GM12872 (cell line): ENCODE measurements around the gene UBE2E2.

Experiments used
- TF ChIP-seq, protein P1 (sequence below): IDR thresholded peaks from 3 replicates; pipeline ENCODE4 v1.5.1; 2011; ENCODE audit warnings: low read depth, mild to moderate bottlenecking, low read length, moderate library complexity; ENCODE audit not compliant: insufficient read depth

UBE2E2 gene

DNA sequence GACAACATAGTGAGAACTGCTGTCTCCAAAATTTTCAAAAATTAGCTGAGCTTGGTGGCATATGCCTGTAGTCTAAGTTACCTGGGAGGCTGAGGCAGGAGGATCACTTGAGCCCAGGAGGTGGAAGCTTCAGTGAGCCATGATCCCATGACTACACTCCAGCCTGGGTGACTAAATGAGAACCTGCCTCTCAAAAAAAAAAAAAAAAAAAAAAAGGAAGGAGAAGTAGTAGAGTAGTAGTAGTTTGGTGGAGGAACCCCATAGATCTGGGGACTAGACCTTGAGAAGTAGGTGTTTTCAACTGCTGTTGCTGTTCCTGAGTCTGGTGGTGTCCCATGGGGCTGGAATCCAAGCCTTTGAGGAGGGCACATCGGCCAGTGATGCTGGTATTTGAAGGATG is 38.4 kb upstream of the UBE2E2 start:
- TF ChIP-seq, protein P1, sequence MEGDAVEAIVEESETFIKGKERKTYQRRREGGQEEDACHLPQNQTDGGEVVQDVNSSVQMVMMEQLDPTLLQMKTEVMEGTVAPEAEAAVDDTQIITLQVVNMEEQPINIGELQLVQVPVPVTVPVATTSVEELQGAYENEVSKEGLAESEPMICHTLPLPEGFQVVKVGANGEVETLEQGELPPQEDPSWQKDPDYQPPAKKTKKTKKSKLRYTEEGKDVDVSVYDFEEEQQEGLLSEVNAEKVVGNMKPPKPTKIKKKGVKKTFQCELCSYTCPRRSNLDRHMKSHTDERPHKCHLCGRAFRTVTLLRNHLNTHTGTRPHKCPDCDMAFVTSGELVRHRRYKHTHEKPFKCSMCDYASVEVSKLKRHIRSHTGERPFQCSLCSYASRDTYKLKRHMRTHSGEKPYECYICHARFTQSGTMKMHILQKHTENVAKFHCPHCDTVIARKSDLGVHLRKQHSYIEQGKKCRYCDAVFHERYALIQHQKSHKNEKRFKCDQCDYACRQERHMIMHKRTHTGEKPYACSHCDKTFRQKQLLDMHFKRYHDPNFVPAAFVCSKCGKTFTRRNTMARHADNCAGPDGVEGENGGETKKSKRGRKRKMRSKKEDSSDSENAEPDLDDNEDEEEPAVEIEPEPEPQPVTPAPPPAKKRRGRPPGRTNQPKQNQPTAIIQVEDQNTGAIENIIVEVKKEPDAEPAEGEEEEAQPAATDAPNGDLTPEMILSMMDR: no peak

DNA sequence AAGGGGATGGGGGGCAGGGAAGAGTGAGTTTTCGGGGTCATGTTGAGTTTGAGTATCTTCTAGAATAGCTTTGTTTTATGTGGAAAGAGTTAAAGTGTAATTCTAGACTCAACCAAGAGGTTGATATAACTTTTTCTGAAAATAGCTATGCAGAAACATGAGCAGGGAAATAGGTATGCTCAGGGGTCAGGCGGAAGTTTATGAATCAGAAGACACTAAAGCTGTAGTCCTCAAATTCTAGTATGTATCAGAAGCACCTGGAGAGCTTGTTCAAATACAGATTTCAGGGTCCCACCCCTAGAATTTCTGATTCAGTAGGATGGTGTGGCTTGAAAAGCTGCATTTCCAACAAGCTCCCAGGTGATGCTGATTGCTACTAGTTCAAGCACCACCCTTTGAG is 37.6 kb upstream of the UBE2E2 start:
- TF ChIP-seq, protein P1: no peak

DNA sequence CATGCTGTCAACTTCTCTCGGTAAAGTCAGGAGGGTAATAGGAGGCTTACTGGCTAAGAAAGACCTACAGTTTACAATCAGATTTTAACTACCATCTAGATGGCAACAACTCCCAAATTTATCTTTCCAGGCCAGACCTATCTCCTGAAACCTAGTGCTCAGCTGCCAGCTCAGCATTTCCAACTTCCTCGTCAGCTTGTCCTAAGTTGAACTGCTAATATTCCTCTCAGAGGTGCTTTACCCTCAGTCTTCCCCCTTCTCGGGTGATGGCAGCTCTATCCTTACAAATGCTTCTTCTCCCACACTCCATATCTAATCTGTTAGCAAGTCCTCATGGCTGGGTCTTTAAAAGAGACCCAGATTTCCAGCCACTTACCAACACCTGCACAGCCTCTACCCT is 36.9 kb upstream of the UBE2E2 start:
- TF ChIP-seq, protein P1: no peak

DNA sequence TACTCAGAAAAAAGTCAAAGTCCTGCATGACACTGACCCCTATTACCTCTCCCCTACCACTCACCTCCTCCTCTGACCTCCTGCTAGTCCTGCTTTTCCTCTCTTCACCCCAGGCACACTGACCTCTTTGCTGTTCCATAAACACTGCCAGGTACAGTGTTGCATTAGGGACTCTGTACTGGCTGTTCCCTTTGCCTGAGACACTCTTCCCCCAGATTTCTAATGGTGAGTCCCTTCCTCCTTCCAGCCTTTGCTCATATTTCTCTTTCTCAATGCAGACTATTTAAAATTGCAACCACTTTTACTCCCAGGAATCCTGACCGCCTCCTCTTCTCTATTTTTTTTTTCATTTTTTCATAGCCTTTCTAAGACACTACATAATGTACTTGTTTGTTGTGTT is 36.3 kb upstream of the UBE2E2 start:
- TF ChIP-seq, protein P1: no peak

DNA sequence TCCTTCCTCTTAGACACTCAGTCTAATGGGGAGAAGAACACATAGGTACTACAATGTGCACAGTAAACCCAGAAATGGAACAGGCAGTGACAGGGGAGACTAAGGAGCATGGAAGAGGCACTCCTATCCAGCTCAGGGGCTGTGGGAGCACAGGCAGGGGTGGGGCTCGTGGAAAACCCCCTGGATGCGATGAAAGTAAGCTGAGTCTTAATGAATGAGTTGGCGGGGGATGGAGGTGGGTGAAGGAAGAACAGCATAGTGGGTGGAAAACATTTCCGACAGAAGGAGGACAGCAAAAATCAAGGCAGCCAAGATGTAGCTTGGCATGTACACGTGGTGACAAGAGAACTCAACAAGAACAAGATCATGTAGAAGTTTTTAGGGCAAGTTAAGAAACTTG is 33.6 kb upstream of the UBE2E2 start:
- TF ChIP-seq, protein P1: no peak

DNA sequence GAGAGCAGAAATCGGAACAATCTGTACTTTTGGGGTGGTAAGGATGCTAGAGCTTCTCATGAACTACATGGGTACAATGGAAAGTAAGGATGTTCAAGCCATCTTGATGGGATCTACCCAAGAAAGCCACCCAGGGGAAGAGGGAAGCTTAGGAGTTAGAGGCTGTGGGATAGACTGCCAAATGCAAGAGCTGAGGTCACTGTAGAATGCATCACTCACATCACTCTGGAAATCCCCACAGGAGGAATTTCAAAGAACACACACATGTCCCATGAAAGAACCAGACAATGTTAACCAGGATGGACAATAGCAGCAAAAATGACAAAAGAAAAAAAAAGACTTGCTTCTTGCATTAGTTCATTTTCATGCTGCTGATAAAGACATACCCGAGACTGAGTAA is 32.8 kb upstream of the UBE2E2 start:
- TF ChIP-seq, protein P1: no peak

DNA sequence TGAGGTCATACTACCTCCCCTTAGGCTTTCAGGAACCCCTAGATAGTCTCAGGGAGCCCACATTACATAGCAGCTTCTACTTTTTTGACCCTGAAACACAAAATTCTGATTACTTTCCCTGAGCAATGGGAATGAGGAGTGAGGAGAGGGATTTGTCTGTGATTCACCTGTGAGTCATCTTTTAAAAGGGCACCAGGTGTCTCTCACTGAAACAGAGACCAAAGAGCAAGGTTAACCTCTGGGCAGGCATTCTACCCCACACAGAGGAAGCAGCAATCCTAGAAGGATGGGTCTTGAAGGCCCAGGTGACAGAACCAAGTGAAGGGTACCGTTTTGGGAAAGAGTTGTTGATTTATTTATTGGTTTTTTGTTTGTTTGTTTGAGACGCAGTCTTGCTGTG is 31.1 kb upstream of the UBE2E2 start:
- TF ChIP-seq, protein P1: no peak
